ENCODE data around the gene SNTG2.

SNTG2 gene

GRCh38 chr2:925711-926110 is 24.9 kb upstream of the SNTG2 start:
- Histone ChIP-seq H3K9ac (ENCODE audit: low read depth in 1 of 2, low read length in 2 of 2) (no peak overlapping the region), H3K9me3 (ENCODE audit: control insufficient read depth in 2 of 2, low read length in 2 of 2) (no peaks in the 10 kb centered on the region), H3K4me3 (ENCODE audit: low read length in 2 of 2) (no peak overlapping the region), H3K36me3 (ENCODE audit: control insufficient read depth in 2 of 2, insufficient read depth in 2 of 2, low read length in 2 of 2) (no peaks in the 10 kb centered on the region), H3K27me3 (ENCODE audit: control insufficient read depth in 2 of 2, insufficient read depth in 2 of 2, low read length in 2 of 2) (no peaks in the 10 kb centered on the region), H3K27ac (ENCODE audit: low read depth in 2 of 2, low read length in 2 of 2) (no peak overlapping the region), H3K4me1 (ENCODE audit: control insufficient read depth in 2 of 2, insufficient read depth in 2 of 2, low read length in 2 of 2) (peaks cover 8 to 13% of the 10 kb centered on the region in 2 donors)

DNA sequence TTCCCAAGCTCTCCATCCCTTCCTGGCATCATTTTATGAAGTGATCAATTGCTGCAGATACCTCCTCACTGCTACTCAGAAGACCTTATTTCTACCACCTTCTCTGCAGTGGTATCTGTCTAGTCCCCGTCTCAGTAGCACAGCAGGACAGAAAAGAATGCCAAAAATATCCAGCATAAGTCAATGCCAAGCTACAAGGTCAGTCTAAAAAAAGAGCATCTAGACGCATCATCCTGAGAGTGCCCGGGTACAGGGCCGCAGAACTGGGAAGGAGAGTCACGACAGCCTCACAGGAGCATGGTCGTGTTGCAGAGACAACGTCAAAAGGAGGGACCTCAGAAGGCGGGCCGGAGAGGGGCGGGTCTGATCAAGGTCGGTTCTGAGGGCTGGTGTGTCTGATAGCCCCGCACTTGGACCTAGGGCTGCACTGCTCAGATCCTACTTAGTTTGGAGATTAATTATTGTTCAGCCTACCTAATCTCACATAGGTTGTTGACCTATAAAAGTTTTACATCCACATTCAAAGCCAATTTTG is 24.3 kb upstream of the SNTG2 start:
- Histone ChIP-seq H3K4me1 (ENCODE audit: control insufficient read depth in 2 of 2, insufficient read depth in 2 of 2, low read length in 2 of 2) (peaks cover 8 to 14% of the 10 kb centered on the region in 2 donors), H3K9ac (ENCODE audit: low read depth in 1 of 2, low read length in 2 of 2) (no peak overlapping the region)

GRCh38 chr2:926896-927295 is 23.8 kb upstream of the SNTG2 start:
- Histone ChIP-seq H3K27ac (ENCODE audit: low read depth in 2 of 2, low read length in 2 of 2) (no peak overlapping the region), H3K4me3 (ENCODE audit: low read length in 2 of 2) (no peak overlapping the region), H3K27me3 (ENCODE audit: control insufficient read depth in 2 of 2, insufficient read depth in 2 of 2, low read length in 2 of 2) (no peaks in the 10 kb centered on the region), H3K4me1 (ENCODE audit: control insufficient read depth in 2 of 2, insufficient read depth in 2 of 2, low read length in 2 of 2) (peaks cover 8 to 14% of the 10 kb centered on the region in 2 donors), H3K9me3 (ENCODE audit: control insufficient read depth in 2 of 2, low read length in 2 of 2) (no peaks in the 10 kb centered on the region), H3K36me3 (ENCODE audit: control insufficient read depth in 2 of 2, insufficient read depth in 2 of 2, low read length in 2 of 2) (no peaks in the 10 kb centered on the region), H3K9ac (ENCODE audit: low read depth in 1 of 2, low read length in 2 of 2) (no peak overlapping the region)

More for the DNA sequence above, 24.3 kb upstream of the SNTG2 start:
- Histone ChIP-seq H3K36me3 (ENCODE audit: control insufficient read depth in 2 of 2, insufficient read depth in 2 of 2, low read length in 2 of 2) (no peaks in the 10 kb centered on the region), H3K4me3 (ENCODE audit: low read length in 2 of 2) (no peak overlapping the region), H3K27ac (ENCODE audit: low read depth in 2 of 2, low read length in 2 of 2) (no peak overlapping the region), H3K27me3 (ENCODE audit: control insufficient read depth in 2 of 2, insufficient read depth in 2 of 2, low read length in 2 of 2) (no peaks in the 10 kb centered on the region), H3K9me3 (ENCODE audit: control insufficient read depth in 2 of 2, low read length in 2 of 2) (no peaks in the 10 kb centered on the region)

GRCh38 chr2:929011-929735 is 21.5 kb upstream of the SNTG2 start:
- Histone ChIP-seq H3K27ac (ENCODE audit: low read depth in 2 of 2, low read length in 2 of 2) (no peak overlapping the region), H3K36me3 (ENCODE audit: control insufficient read depth in 2 of 2, insufficient read depth in 2 of 2, low read length in 2 of 2) (no peaks in the 10 kb centered on the region), H3K4me1 (ENCODE audit: control insufficient read depth in 2 of 2, insufficient read depth in 2 of 2, low read length in 2 of 2) (peaks cover 8 to 14% of the 10 kb centered on the region in 2 donors), H3K27me3 (ENCODE audit: control insufficient read depth in 2 of 2, insufficient read depth in 2 of 2, low read length in 2 of 2) (no peaks in the 10 kb centered on the region), H3K9ac (ENCODE audit: low read depth in 1 of 2, low read length in 2 of 2) (no peak overlapping the region), H3K9me3 (ENCODE audit: control insufficient read depth in 2 of 2, low read length in 2 of 2) (no peaks in the 10 kb centered on the region), H3K4me3 (ENCODE audit: low read length in 2 of 2) (no peak overlapping the region)

DNA sequence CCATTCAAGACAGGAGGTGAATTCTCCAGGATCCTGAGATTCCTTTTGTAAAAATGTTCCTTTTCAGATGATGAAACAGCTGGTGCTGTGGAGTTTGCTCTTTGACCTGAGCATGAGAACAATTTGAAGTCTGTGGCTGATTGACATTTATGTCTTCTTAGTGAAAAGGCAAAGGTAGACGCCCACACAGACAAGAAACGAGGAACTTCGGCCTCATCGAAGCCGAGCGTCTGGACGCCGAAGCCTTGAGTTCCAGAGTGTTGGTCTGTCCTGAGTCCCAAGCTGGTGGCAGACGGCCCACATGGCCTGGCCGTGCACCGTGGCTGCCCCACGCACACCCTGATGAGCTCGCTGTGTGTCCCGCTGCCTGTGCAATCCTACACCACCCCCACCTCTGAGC is 20.7 kb upstream of the SNTG2 start:
- Histone ChIP-seq H3K27me3 (ENCODE audit: control insufficient read depth in 2 of 2, insufficient read depth in 2 of 2, low read length in 2 of 2) (no peaks in the 10 kb centered on the region), H3K4me1 (ENCODE audit: control insufficient read depth in 2 of 2, insufficient read depth in 2 of 2, low read length in 2 of 2) (peaks cover 8 to 14% of the 10 kb centered on the region in 2 donors)

GRCh38 chr2:930935-931334 is 19.7 kb upstream of the SNTG2 start:
- Histone ChIP-seq H3K9me3 (ENCODE audit: control insufficient read depth in 2 of 2, low read length in 2 of 2) (no peaks in the 10 kb centered on the region), H3K4me1 (ENCODE audit: control insufficient read depth in 2 of 2, insufficient read depth in 2 of 2, low read length in 2 of 2) (peaks cover 8 to 14% of the 10 kb centered on the region in 2 donors), H3K27ac (ENCODE audit: low read depth in 2 of 2, low read length in 2 of 2) (no peak overlapping the region), H3K9ac (ENCODE audit: low read depth in 1 of 2, low read length in 2 of 2) (no peak overlapping the region), H3K36me3 (ENCODE audit: control insufficient read depth in 2 of 2, insufficient read depth in 2 of 2, low read length in 2 of 2) (no peaks in the 10 kb centered on the region), H3K27me3 (ENCODE audit: control insufficient read depth in 2 of 2, insufficient read depth in 2 of 2, low read length in 2 of 2) (no peaks in the 10 kb centered on the region), H3K4me3 (ENCODE audit: low read length in 2 of 2) (peak overlapping the region in 1 of 2 donors; percentile 41)

More for the DNA sequence above, 20.7 kb upstream of the SNTG2 start:
- Histone ChIP-seq H3K9me3 (ENCODE audit: control insufficient read depth in 2 of 2, low read length in 2 of 2) (no peaks in the 10 kb centered on the region), H3K4me3 (ENCODE audit: low read length in 2 of 2) (no peak overlapping the region), H3K27ac (ENCODE audit: low read depth in 2 of 2, low read length in 2 of 2) (no peak overlapping the region), H3K36me3 (ENCODE audit: control insufficient read depth in 2 of 2, insufficient read depth in 2 of 2, low read length in 2 of 2) (no peaks in the 10 kb centered on the region), H3K9ac (ENCODE audit: low read depth in 1 of 2, low read length in 2 of 2) (no peak overlapping the region)

- H3K9ac ChIP-seq (ENCODE audit: low read depth in 1 of 2, low read length in 2 of 2), result no peak overlapping the region
- no peaks in the 10 kb centered on the region for H3K9me3 ChIP-seq (ENCODE audit: control insufficient read depth in 2 of 2, low read length in 2 of 2)
- no peak overlapping the region for H3K4me3 ChIP-seq (ENCODE audit: low read length in 2 of 2)
- H3K27ac ChIP-seq (ENCODE audit: low read depth in 2 of 2, low read length in 2 of 2), result no peak overlapping the region
- no peaks in the 10 kb centered on the region for H3K27me3 ChIP-seq (ENCODE audit: control insufficient read depth in 2 of 2, insufficient read depth in 2 of 2, low read length in 2 of 2)
- H3K36me3 ChIP-seq (ENCODE audit: control insufficient read depth in 2 of 2, insufficient read depth in 2 of 2, low read length in 2 of 2), result no peaks in the 10 kb centered on the region
- H3K4me1 ChIP-seq (ENCODE audit: control insufficient read depth in 2 of 2, insufficient read depth in 2 of 2, low read length in 2 of 2), result peaks cover 8 to 14% of the 10 kb centered on the region in 2 donors
Measured at GRCh38 chr2:932320-933115, 18.1 kb upstream of the SNTG2 start.

DNA sequence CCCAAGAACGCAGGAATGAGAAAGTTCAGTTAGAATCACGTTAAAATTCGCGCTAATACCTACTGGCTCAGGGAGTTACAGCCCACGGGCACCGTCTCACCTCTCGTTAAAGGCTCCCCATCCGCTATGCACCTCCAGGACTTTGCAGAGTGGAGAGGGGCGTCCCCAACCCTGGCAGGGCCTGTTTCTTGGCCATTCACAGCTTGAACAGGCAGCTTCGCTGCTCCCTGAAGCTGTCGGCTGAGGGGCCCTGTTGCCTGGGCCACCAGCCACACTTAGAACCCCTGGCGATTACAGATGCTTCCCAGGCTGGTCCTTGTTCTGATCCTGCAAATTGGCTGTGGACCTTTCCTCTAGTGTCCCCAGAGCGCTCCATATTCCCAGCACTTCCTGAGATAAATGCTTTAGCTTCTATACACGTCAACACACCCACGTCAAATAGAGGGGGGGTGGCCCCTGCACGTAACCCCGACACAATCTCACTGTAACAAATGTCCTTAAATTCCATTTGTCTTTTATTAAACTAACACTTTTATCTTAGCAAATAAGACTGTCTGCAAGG is 16.8 kb upstream of the SNTG2 start:
- no peaks in the 10 kb centered on the region for H3K36me3 ChIP-seq (ENCODE audit: control insufficient read depth in 2 of 2, insufficient read depth in 2 of 2, low read length in 2 of 2)
- no peak overlapping the region for H3K27ac ChIP-seq (ENCODE audit: low read depth in 2 of 2, low read length in 2 of 2)
- no peak overlapping the region for H3K9ac ChIP-seq (ENCODE audit: low read depth in 1 of 2, low read length in 2 of 2)
- H3K27me3 ChIP-seq (ENCODE audit: control insufficient read depth in 2 of 2, insufficient read depth in 2 of 2, low read length in 2 of 2), result no peaks in the 10 kb centered on the region
- H3K4me3 ChIP-seq (ENCODE audit: low read length in 2 of 2), result no peak overlapping the region
- H3K4me1 ChIP-seq (ENCODE audit: control insufficient read depth in 2 of 2, insufficient read depth in 2 of 2, low read length in 2 of 2), result peaks cover 8 to 14% of the 10 kb centered on the region in 2 donors
- no peaks in the 10 kb centered on the region for H3K9me3 ChIP-seq (ENCODE audit: control insufficient read depth in 2 of 2, low read length in 2 of 2)

DNA sequence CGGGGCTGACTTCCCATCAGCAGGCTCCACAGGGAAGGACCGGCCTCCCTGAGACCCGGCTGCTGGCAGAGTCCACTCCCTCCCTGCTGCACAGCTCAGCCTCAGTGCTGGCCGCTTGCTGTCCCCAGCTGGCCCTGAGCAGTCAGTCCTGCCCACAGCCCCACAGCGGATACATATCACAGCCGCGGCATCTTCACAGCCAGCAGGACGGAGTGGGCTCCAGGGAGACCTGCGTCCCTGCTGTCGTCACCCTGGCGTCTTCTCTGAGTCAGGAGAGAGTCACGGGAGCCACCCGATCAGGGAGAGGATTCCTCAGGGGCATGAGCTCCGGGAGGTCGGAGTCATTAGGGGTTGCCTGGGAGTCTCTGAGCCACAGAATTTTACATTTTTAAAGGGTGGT is 13.1 kb upstream of the SNTG2 start:
- H3K9ac ChIP-seq (ENCODE audit: low read depth in 1 of 2, low read length in 2 of 2), result no peak overlapping the region
- no peaks in the 10 kb centered on the region for H3K9me3 ChIP-seq (ENCODE audit: control insufficient read depth in 2 of 2, low read length in 2 of 2)
- H3K36me3 ChIP-seq (ENCODE audit: control insufficient read depth in 2 of 2, insufficient read depth in 2 of 2, low read length in 2 of 2), result no peaks in the 10 kb centered on the region
- no peaks in the 10 kb centered on the region for H3K4me1 ChIP-seq (ENCODE audit: control insufficient read depth in 2 of 2, insufficient read depth in 2 of 2, low read length in 2 of 2)
- H3K27ac ChIP-seq (ENCODE audit: low read depth in 2 of 2, low read length in 2 of 2), result no peak overlapping the region
- H3K27me3 ChIP-seq (ENCODE audit: control insufficient read depth in 2 of 2, insufficient read depth in 2 of 2, low read length in 2 of 2), result no peaks in the 10 kb centered on the region
- no peak overlapping the region for H3K4me3 ChIP-seq (ENCODE audit: low read length in 2 of 2)
